HAP-1 (cell line): ENCODE measurements around the gene AMIGO3.
A peak's percentile ranks its signal among the peaks of the same experiment; 100 is the strongest.

ENCODE experiments used
- DNase-seq, 2 experiments: peaks; one replicate each; pipeline ENCODE4 v3.0.0-alpha.2; 2016 to 2020; ENCODE audit warnings: low spot score in 2 of 2
- H3K27me3 ChIP-seq: fragments of 250-450 bp; sonication (Bioruptor Pico); 2 replicates; pipeline ENCODE4 v1.5.1; 2020; ENCODE audit warnings: low read depth, mild to moderate bottlenecking, moderate library complexity
- H3K36me3 ChIP-seq: fragments of 250-450 bp; sonication (Bioruptor Pico); replicated peaks from 2 replicates; pipeline ENCODE4 v1.5.1; 2020; ENCODE audit warnings: mild to moderate bottlenecking
- H3K4me1 ChIP-seq: fragments of 250-450 bp; sonication (Bioruptor Pico); 2 replicates; pipeline ENCODE4 v1.5.1; 2020; ENCODE audit warnings: mild to moderate bottlenecking
- H3K4me3 ChIP-seq: fragments of 250-450 bp; sonication (Bioruptor Pico); 2 replicates; pipeline ENCODE4 v1.5.1; 2020; ENCODE audit warnings: mild to moderate bottlenecking, moderate library complexity
- H3K9me3 ChIP-seq: fragments of 250-450 bp; sonication (Bioruptor Pico); 2 replicates; pipeline ENCODE4 v1.5.1; 2020; ENCODE audit warnings: mild to moderate bottlenecking, moderate library complexity
- in situ Hi-C: fragments of 300-500 bp; cut with MboI; formaldehyde crosslinking; loops from 3 replicates; pipeline ENCODE4 v1.14.3; 2020; ENCODE audit warnings: low sequenced_read_pairs, inconsistent platforms, mixed read lengths

AMIGO3 gene

DNA sequence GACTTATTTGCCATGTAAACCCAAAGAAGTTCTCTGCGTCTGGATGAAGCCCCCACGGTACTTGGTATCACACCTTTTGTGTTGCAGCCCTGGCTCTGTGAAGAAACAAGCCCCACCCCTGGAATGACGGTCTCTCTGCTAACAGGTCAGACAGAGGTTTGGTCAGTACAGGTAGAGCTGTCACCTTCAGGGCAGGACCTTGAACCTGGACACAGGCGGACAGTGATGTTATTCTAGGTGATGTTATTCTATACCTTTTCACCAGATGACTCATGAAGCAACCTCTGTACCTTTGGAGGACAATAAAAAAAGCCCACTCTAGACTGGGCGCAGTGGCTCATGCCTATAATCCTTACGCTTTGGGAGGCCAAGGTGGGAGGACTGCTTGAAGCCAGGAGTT lies 15.3 kb upstream of the AMIGO3 start:
- no peak overlapping the region for H3K4me3 ChIP-seq
- H3K9me3 ChIP-seq: no peaks in the 10 kb centered on the region
- DNase-seq: no peak
- H3K4me1 ChIP-seq: no peaks in the 10 kb centered on the region
- peaks cover 58% of the 10 kb centered on the region for H3K36me3 ChIP-seq
- in situ Hi-C loops: no loop called here
- H3K27me3 ChIP-seq: no peaks in the 10 kb centered on the region

- no peaks in the 10 kb centered on the region for H3K4me1 ChIP-seq
- H3K9me3 ChIP-seq: no peaks in the 10 kb centered on the region
- in situ Hi-C loops: no loop called here
- peaks cover 56% of the 10 kb centered on the region for H3K36me3 ChIP-seq
- DNase-seq: no peak
- H3K27me3 ChIP-seq: no peaks in the 10 kb centered on the region
- H3K4me3 ChIP-seq: no peak overlapping the region
Measured at GRCh38 chr3:49733551-49733950, 14.1 kb upstream of the AMIGO3 start.

DNA sequence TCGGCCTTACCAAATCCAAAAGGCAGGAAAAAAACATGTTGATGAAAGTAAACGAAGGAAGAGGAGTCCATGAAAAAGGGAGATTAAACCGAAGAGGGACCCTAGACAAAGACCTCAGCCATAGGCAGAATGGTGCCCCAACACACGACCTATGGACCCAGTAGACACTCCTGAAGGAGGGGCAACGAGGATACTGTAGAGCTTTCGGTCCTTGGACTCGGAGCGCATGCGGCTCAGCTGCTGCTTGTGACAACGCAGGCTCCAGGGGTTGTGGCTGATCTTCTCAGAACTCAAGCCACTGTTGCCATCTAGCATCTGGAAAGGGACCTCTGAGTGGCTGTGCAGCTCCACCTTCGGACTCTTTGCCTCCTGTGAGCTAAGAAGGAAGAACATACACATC lies 13.1 kb upstream of the AMIGO3 start:
- Histone ChIP-seq H3K4me1 (no peaks in the 10 kb centered on the region), H3K36me3 (peaks cover 55% of the 10 kb centered on the region), H3K9me3 (no peaks in the 10 kb centered on the region), H3K27me3 (no peaks in the 10 kb centered on the region), H3K4me3 (no peak overlapping the region)
- in situ Hi-C loops: no loop called here
- DNase-seq: no peak

DNA sequence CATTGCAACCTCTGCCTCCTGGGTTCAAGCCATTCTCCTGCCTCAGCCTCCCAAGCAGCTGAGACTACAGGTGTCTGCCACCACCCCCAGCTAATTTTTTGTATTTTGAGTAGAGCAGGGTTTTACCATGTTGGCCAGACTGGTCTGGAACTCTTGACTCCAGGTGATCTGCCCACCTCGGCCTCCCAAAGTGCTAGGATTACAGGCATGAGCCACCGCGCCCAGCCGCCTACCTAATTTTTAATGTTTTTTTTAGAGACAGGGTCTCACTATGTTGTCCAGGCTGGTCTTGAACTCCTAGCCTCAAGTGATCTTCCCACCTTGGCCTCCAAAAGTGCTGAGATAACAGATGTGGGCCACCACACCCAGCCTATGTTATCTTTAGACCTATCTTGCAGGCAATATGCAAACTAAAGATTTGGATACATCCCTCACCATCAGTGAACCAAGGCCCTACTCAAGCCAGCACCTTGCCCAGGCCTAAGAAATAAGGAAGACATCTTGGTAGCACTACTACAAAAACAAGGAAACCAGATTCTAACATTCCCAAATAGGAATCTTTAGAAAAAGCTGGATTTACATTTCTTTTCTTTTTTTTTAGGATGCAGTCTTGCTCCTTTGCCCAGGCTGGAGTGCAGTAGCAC lies 10.6 kb upstream of the AMIGO3 start:
- H3K27me3 ChIP-seq: no peaks in the 10 kb centered on the region
- no peak for DNase-seq
- no peaks in the 10 kb centered on the region for H3K9me3 ChIP-seq
- H3K36me3 ChIP-seq: peaks cover 48% of the 10 kb centered on the region
- in situ Hi-C loops: no loop called here
- H3K4me3 ChIP-seq: no peak overlapping the region
- no peaks in the 10 kb centered on the region for H3K4me1 ChIP-seq

- peaks cover 42% of the 10 kb centered on the region for H3K36me3 ChIP-seq
Measured at GRCh38 chr3:49727924-49728361, 8.5 kb upstream of the AMIGO3 start.

GRCh38 chr3:49727154-49727923 lies 7.9 kb upstream of the AMIGO3 start:
- DNase-seq: no peak
- Histone ChIP-seq H3K4me3 (no peak overlapping the region), H3K4me1 (peaks cover 9% of the 10 kb centered on the region), H3K36me3 (peaks cover 43% of the 10 kb centered on the region), H3K27me3 (no peaks in the 10 kb centered on the region), H3K9me3 (no peaks in the 10 kb centered on the region)
- in situ Hi-C loops: no loop called here

More at GRCh38 chr3:49727924-49728361, 8.5 kb upstream of the AMIGO3 start:
- Histone ChIP-seq H3K27me3 (no peaks in the 10 kb centered on the region), H3K4me3 (no peak overlapping the region), H3K4me1 (peaks cover 8% of the 10 kb centered on the region), H3K9me3 (no peaks in the 10 kb centered on the region)
- in situ Hi-C loops: no loop called here
- DNase-seq: no peak

GRCh38 chr3:49725906-49726681 lies 6.6 kb upstream of the AMIGO3 start:
- H3K4me1 ChIP-seq: peaks cover 9% of the 10 kb centered on the region
- H3K4me3 ChIP-seq: no peak overlapping the region
- H3K36me3 ChIP-seq: peaks cover 50% of the 10 kb centered on the region
- H3K9me3 ChIP-seq: no peaks in the 10 kb centered on the region
- no peak for DNase-seq
- in situ Hi-C loops: no loop called here
- H3K27me3 ChIP-seq: no peaks in the 10 kb centered on the region

DNA sequence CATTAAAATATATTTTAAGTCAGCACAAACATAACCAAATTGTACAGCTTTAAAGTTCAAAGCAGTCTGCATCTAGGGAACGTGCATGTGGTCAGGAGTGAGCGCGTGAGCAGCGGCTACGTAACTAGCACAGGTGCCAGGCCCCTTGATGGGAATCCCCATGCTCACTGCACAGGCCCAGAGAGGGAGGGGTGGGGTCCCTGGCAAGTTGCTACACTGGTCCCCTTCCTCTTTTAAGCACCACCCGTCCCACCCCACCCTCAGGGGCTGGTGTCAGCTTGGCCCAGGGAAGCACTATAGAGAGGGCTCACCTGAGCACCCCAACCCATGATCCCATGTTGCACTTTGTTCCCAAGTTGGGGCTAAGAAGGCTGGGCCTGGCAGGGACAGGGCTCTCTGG lies 5.1 kb upstream of the AMIGO3 start:
- Histone ChIP-seq H3K27me3 (no peaks in the 10 kb centered on the region), H3K36me3 (peaks cover 43% of the 10 kb centered on the region), H3K9me3 (0 out of 2 replicates have a peak, but pooled peaks cover 3% of the 10 kb centered on the region), H3K4me3 (peak overlapping the region; percentile 97), H3K4me1 (peaks cover 11% of the 10 kb centered on the region)
- in situ Hi-C loops: no loop called here
- DNase-seq: no peak

GRCh38 chr3:49723628-49724551 lies 4.4 kb upstream of the AMIGO3 start, which contains the start of gene GMPPB:
GMPPB (minus strand) TSS chr3:49723951; CDS start chr3:49723726, 225 bp downstream.
- Histone ChIP-seq H3K4me3 (peak within 1 kb of the TSS; percentile 97), H3K9me3 (0 out of 2 replicates have a peak, but pooled peaks cover 3% of the 10 kb centered on the region), H3K36me3 (peaks cover 46% of the 10 kb centered on the region), H3K27me3 (no peaks in the 10 kb centered on the region), H3K4me1 (peaks cover 11% of the 10 kb centered on the region)
- DNase-seq: peak; percentile 96
- in situ Hi-C loops: no loop called here

GRCh38 chr3:49723296-49723627 lies 3.8 kb upstream of the AMIGO3 start:
- Histone ChIP-seq H3K27me3 (no peaks in the 10 kb centered on the region), H3K9me3 (0 out of 2 replicates have a peak, but pooled peaks cover 3% of the 10 kb centered on the region), H3K4me3 (peak overlapping the region; percentile 97), H3K4me1 (peaks cover 11% of the 10 kb centered on the region), H3K36me3 (peaks cover 50% of the 10 kb centered on the region)
- DNase-seq: peak; percentile 42 to 70
- in situ Hi-C loops: no loop called here

DNA sequence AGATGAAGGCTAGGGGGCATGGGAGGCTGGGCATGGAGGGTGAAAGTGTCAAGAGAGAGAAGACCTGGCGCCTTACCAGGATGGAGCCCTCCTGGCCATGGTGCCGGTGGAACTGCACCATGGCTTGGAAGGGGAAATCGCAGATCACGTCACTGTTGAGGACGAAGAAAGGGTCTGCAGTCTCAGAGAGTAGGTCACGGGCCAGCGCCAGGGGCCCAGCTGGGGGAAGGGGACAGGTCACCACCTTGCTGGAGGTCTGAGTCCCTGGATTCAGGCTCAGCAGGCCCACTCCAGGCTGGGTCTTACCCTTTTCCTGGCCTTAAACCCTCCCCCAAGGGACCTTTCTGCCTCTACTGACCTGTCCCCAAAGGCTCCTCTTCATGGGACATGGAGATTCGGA lies 3.4 kb upstream of the AMIGO3 start:
- in situ Hi-C loops: no loop called here
- Histone ChIP-seq H3K9me3 (0 out of 2 replicates have a peak, but pooled peaks cover 3% of the 10 kb centered on the region), H3K4me3 (peak overlapping the region; percentile 97), H3K36me3 (peaks cover 46% of the 10 kb centered on the region), H3K4me1 (peaks cover 11% of the 10 kb centered on the region), H3K27me3 (no peaks in the 10 kb centered on the region)
- DNase-seq: no peak

- in situ Hi-C loops: no loop called here
- no peak for DNase-seq
- Histone ChIP-seq H3K4me1 (peaks cover 11% of the 10 kb centered on the region), H3K4me3 (peak overlapping the region; percentile 97; the same call in 1 of the 2 replicates), H3K27me3 (no peaks in the 10 kb centered on the region), H3K9me3 (0 out of 2 replicates have a peak, but pooled peaks cover 3% of the 10 kb centered on the region), H3K36me3 (peaks cover 39% of the 10 kb centered on the region)
Measured at GRCh38 chr3:49721896-49722781, 2.7 kb upstream of the AMIGO3 start.
